GM04504 (cell line): ENCODE measurements around the gene MMP21.

Experiments used
- DNase-seq: peaks from one replicate; pipeline ENCODE4 v3.0.0-alpha.2; 2012; ENCODE audit warnings: low read depth

The MMP21 gene

GRCh38 chr10:125792342-125793300 lies 17.0 kb upstream of the MMP21 start:
- no peak for DNase-seq

DNA sequence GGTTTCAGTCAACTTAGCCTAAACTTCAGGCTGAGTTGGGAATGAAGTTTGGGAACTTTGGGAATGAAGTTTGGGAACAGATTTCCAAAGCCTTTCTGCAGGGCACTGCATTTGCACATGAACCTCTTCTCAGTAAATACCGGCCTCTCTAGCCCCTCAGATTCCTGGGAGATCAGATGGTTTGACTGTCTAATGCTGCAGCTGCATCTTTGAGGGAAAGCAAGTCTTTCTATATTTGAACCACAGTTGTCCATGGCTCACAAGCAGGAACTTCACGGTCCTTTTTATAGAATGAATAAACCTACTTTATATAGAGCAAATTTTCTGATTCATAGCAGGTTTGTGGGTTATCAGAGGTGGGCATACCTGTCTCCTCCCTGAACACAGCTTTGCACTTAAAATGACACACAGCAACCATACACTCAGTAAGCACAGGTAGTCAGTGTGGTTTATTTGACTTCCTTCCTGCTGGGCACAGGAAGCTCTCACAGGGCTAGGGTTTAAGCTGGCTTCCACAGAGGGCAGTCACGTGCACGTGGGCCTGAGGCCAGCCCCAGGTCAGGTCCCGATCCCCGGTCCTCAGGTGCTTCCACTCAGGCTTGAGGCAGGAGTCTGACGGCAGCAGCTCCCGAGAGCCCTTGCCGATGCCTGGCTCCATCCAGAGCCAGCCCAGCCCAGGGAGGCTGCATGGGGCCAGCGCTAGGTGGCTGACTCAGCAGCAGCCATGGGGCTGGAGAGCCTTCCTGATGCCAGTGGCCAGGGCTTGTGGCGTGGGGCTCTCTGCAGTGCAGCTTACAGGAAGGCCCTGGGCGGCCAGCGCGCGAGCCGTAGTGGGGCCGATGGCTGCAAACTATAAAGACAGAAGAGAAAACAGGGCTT lies 12.8 kb upstream of the MMP21 start:
- DNase-seq, result no peak

GRCh38 chr10:125785791-125786190 lies 10.2 kb upstream of the MMP21 start:
- no peak for DNase-seq

DNA sequence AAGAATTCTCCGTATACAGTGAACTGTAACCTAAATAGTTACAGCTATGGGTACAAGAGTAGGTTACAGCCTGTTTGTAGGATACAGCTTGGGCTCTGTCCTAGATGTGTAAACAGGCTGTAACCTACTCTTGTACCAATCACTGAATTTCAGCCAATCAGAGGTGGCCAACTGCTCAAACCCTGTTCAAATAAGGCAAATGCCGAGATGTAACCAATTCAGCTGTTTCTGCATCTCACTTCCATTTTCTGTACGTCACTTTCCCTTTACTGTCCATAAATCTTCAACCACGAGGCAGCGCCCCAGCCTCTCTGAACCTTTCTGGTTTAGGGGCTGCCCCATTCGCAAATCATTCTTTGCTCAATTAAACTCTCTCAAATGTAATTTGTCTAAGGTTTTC lies 8.3 kb upstream of the MMP21 start:
- DNase-seq, result no peak

DNA sequence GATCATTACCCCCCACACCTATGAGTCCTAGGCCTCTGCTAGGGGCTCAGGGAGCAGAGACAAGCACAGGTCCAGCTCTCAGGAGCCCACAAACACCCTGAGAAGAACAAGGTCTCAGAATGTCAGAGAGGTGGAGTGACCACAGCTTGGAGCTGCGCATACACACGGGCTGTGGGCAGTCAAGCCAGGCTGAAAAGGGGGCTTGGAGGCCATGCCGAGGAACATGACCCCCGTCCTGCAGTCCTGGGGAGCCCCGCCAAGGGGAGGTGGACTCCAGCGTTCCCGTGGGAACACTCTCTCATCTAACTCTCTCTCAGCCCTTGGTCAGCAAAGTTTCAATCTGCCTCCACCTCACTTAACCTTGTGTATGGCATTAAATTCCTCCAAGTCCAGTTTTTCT lies 7.8 kb upstream of the MMP21 start:
- DNase-seq, result no peak

GRCh38 chr10:125782616-125783015 lies 7.0 kb upstream of the MMP21 start:
- no peak for DNase-seq

DNA sequence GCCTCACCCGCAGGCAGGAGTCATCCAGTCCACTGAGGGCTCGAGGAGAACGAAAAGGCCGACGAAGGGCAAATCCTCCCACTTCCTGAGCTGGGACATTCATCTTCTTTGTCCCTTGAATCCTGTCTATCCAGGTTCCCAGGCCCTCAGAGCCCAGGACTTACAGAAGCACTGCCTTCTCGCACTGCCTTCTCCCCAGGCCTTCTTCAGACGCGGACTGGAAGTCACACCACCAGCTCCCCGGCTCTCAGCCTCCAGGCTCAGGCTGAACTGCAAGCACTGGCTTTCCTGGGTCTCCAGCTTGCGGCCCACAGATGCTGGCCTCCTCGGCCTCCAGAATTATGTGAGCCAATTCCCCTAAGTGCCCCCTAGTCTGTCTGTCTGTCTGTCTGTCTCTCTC lies 6.4 kb upstream of the MMP21 start:
- DNase-seq, result no peak

- no peak for DNase-seq
Measured at GRCh38 chr10:125781374-125781773, 5.8 kb upstream of the MMP21 start.

DNA sequence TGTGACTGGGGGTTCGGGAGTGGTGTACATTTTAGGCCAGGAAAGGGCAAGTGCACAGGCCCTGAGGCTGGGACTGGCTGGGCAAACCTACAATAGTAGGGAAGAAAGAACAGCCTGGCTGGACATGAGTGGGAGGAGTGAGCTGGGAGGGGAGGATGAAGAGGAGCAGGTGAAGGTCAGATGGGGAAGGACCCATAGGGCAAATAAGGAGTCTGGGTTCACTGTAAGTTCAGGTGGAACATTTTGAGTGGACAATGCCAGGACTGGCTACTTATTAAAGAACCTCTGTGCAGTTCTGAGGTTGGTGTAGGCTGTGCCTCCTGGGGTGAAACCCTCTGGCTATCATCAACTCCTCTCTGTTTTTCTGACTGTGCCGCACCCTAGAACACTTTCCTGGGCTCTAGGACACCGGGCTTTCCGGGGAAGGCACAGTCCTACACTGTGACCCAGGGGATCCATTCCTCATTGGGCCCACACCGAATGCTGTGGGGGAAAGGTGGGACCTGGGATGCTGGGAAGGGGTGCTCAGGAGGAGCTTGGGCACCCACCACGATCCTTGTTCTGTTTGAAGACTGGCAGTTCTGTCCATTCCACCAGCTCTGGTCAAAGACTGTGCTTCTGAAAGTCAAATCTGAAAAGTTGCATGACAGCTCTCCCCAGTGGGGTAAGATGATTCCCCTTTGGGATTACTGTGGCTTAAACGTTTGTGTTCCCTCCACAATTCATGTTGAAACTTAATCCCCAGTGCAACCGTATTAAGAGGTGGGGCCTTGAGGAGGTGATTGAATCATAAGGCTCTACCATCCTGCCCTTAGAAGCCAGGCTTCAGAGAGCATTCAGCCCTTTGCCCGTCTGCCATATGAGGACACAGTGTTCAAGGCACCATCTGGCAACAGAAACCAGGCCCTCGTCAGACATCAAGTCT lies 4.0 kb upstream of the MMP21 start:
- DNase-seq, result no peak

- no peak for DNase-seq
Measured at GRCh38 chr10:125778556-125778955, 2.9 kb upstream of the MMP21 start.

GRCh38 chr10:125777806-125778205 lies 2.2 kb upstream of the MMP21 start:
- DNase-seq, result no peak

DNA sequence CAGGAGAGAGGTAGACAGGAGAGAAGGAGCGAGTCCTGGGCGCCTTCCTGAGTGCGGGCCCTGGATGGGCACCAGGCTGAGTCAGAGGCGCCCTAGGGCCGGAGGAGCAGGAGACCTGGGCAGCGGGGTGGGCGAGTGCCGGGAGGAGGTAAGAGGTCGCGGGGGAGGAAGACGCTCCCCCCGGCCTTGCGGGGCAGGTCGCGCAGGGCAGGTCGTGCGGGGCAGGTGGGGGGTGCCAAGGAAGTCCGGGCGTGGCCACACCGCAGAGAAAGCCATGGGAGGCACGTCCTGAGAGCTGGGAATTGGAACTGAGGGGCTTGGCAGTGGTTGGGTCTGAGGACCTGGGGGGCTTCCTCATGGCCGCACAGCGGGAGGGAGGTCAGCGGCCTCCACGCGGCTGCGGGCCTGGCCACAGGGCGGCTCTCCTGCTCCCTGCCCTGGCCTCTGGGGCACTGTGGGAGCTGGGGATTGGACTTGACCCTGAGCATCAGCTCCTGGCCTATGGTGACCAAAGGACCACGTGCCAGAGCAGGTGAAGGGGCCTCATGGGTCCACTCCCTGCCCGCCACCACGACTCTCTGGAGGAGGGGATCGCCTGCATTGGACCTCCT lies 935 bp downstream of the MMP21 start:
- no peak for DNase-seq

- DNase-seq, result no peak
Measured at GRCh38 chr10:125773687-125774543, 1.7 kb downstream of the MMP21 start.

GRCh38 chr10:125772864-125773180 lies 2.8 kb downstream of the MMP21 start:
- DNase-seq, result no peak

GRCh38 chr10:125772112-125772863 lies 3.3 kb downstream of the MMP21 start:
- no peak for DNase-seq

- DNase-seq, result no peak
Measured at GRCh38 chr10:125770844-125771243, 4.8 kb downstream of the MMP21 start.

GRCh38 chr10:125769175-125769574 lies 6.4 kb downstream of the MMP21 start:
- no peak for DNase-seq

- no peak for DNase-seq
Measured at GRCh38 chr10:125768219-125768855, 7.3 kb downstream of the MMP21 start.

DNA sequence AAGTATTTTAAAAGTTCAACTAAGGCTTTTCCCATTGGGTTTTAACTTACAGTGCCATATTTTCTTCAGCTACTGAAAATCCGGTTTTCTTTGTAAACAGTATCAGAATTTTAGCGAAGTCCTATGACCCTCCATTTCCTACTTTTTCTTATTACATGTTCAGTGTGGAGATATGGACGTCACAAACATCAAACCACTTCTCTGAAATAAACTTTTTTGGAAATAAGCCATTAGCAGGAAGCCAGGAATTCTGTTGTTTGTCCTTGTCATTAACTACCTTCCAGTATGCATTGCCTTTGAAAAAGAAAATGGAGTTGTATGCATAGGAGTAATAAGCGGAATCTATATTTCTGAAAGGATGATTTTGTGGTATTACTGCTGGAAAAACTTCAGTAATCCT lies 9.1 kb downstream of the MMP21 start:
- no peak for DNase-seq
